GM12878 (cell line): Measurements from ENCODE around the gene MMEL1. TPM values are rescaled to one million over a fixed set of nuclear protein-coding genes. Genes with fewer than 3 reads are reported as not detected.

ENCODE experiments used
- ATAC-seq: fragments of 200-7000 bp; cut with Tn5 transposase; 3 replicates; pipeline ENCODE4 v1.9.1; 2020; ENCODE audit warnings: mild to moderate bottlenecking, moderate library complexity
- BruUV-seq: library from RNA; stranded (reverse); fragments of 400-500 nt; replicated peaks from 2 replicates; lab custom pipeline; 2021; lab: Mats Ljungman, UMichigan
- CTCF ChIA-PET: fragments of 300-600 bp; sonication (Branson Sonifier 250); formaldehyde crosslinking; extraction: SDS; loops from one replicate; lab custom pipeline; 2021; ENCODE audit warnings: inconsistent platforms; lab: Yijun Ruan, JAX
- POLR2A ChIA-PET: fragments of 350-600 bp; formaldehyde crosslinking; extraction: SDS; loops from one replicate; lab custom pipeline; 2021; ENCODE audit warnings: inconsistent platforms; lab: Charles Lee
- RAD21 ChIA-PET: fragments of 300-600 bp; sonication (Branson Sonifier 250); formaldehyde crosslinking; loops from one replicate; lab custom pipeline; 2023; ENCODE audit warnings: antibody characterized with exemption; ENCODE audit not compliant: unreplicated experiment; lab: Charles Lee
- SMC1A ChIA-PET: fragments of 300-600 bp; sonication (Branson Sonifier 250); formaldehyde crosslinking; loops from one replicate; lab custom pipeline; 2023; ENCODE audit not compliant: unreplicated experiment, uncharacterized antibody; lab: Charles Lee
- DNase-seq: peaks from one replicate; pipeline ENCODE4 v3.0.0-alpha.2; 2011; ENCODE audit warnings: low read depth, low spot score
- FAIRE-seq: peaks from 3 replicates; lab custom pipeline; 2011; peaks lifted over from hg19 to GRCh38; lab: Jason Lieb, UNC
- H2AFZ ChIP-seq: 2 replicates; pipeline ENCODE4 v1.6.0; 2011; ENCODE audit warnings: low read depth, low read length, control low read depth; ENCODE audit not compliant: control insufficient read depth
- H3K27ac ChIP-seq: 2 replicates; pipeline ENCODE4 v1.5.1; 2011; ENCODE audit warnings: control low read depth; ENCODE audit not compliant: control insufficient read depth, insufficient read depth
- H3K27me3 ChIP-seq, 2 experiments: replicated peaks in 1 of 2; 2 replicates each; pipeline versions ENCODE4 v1.6.0 to v1.6.1; 2011; ENCODE audit warnings: low read length in 1 of 2; ENCODE audit not compliant: control insufficient read depth in 2 of 2, insufficient read depth in 2 of 2
- H3K36me3 ChIP-seq, 2 experiments: 2 replicates each; pipeline ENCODE4 v1.5.1; 2011; ENCODE audit warnings: low read length in 1 of 2; ENCODE audit not compliant: control insufficient read depth in 2 of 2, insufficient read depth in 2 of 2
- H3K4me1 ChIP-seq: 2 replicates; pipeline ENCODE4 v1.6.1; 2011; ENCODE audit warnings: mild to moderate bottlenecking, low read length, moderate library complexity, mixed read lengths; ENCODE audit not compliant: control insufficient read depth, insufficient read depth
- H3K4me2 ChIP-seq: 2 replicates; pipeline ENCODE4 v1.6.0; 2011; ENCODE audit warnings: control low read depth; ENCODE audit not compliant: control insufficient read depth, insufficient read depth
- H3K4me3 ChIP-seq: fragments of 200-600 bp; sonication (generic); 2 replicates; pipeline ENCODE4 v1.5.1; 2016
- H3K79me2 ChIP-seq: 2 replicates; pipeline ENCODE4 v1.6.0; 2011; ENCODE audit warnings: low read length; ENCODE audit not compliant: control insufficient read depth, insufficient read depth
- H3K9ac ChIP-seq: 2 replicates; pipeline ENCODE4 v1.8.0; 2011; ENCODE audit warnings: low read length, control low read depth, mixed read lengths; ENCODE audit not compliant: control insufficient read depth, insufficient read depth
- H3K9me3 ChIP-seq: replicated peaks from 3 replicates; pipeline ENCODE4 v1.5.1; 2011; ENCODE audit warnings: mild to moderate bottlenecking, low read length; ENCODE audit not compliant: control insufficient read depth, insufficient read depth
- H4K20me1 ChIP-seq: 2 replicates; pipeline ENCODE4 v1.6.0; 2011; ENCODE audit not compliant: control insufficient read depth, insufficient read depth
- POLR2AphosphoS5 ChIP-seq: IDR thresholded peaks from 2 replicates; pipeline ENCODE4 v1.6.1; 2011; ENCODE audit warnings: mild to moderate bottlenecking, low read length, inconsistent platforms
- SUZ12 ChIP-seq: fragments of 200-600 bp; sonication (generic); IDR thresholded peaks from one replicate; pipeline ENCODE4 v1.6.1; 2018; ENCODE audit warnings: antibody characterized with exemption, mild to moderate bottlenecking; ENCODE audit not compliant: unreplicated experiment
- WGBS: methylation state at CpG from one replicate; pipeline ENCODE4 v1.1.6; 2016; ENCODE audit warnings: low lambda C conversion rate; ENCODE audit not compliant: insufficient replicate concordance, insufficient coverage; ENCODE audit errors: missing lambda C conversion rate; 5-methylcytosine and 5-hydroxymethylcytosine counted together
- in situ Hi-C: fragments of 300-500 bp; cut with MboI; formaldehyde crosslinking; loops from 9 replicates; pipeline ENCODE4 v1.14.3; 2018; ENCODE audit warnings: mixed read lengths
- intact Hi-C: fragments of 100-400 bp; cut with micrococcal nuclease; formaldehyde crosslinking; loops from one replicate; pipeline ENCODE4 v1.14.2; 2022; ENCODE audit not compliant: unreplicated experiment
- polyA plus RNA-seq, 11 experiments: library from polyadenylated mRNA; depleted of rRNA in 4 of 11; unstranded in 6 of 11; stranded (reverse) in 5 of 11; fragments of >200 nt; fragmentation: Nextera tagmentation in 4 of 11; fragmentation: Illumina TruSeq in 1 of 11; extraction: Ambion mirVana in 4 of 11; extraction: Trizol in 1 of 11; gene quantifications; 1 replicate in 1 of 11; 2 replicates in 10 of 11; pipeline versions ENCODE4 v1.2.1 to v1.2.3, GENCODE V29; 2011 to 2016; ENCODE audit warnings: inconsistent platforms in 2 of 11, missing spikeins in 2 of 11, low read depth in 1 of 11
- total RNA-seq, 4 experiments: library from RNA; depleted of rRNA in 3 of 4; stranded (reverse); fragments of >200 nt in 3 of 4; fragmentation: Illumina TruSeq in 1 of 4; extraction: Trizol in 1 of 4; gene quantifications; 2 replicates each; pipeline versions ENCODE4 v1.2.1 to v1.2.3, GENCODE V29; 2013 to 2021
- TF ChIP-seq, protein P1 (sequence below): IDR thresholded peaks from 2 replicates; pipeline ENCODE4 v1.6.1; 2011; ENCODE audit warnings: borderline replicate concordance, low read depth, mild to moderate bottlenecking, moderate library complexity, low read length; ENCODE audit not compliant: insufficient read depth, poor library complexity, severe bottlenecking
- TF ChIP-seq, protein P2 (sequence below): IDR thresholded peaks from 2 replicates; pipeline ENCODE4 v1.6.1; 2011; ENCODE audit warnings: mild to moderate bottlenecking, low read depth, low read length, moderate library complexity; ENCODE audit not compliant: insufficient replicate concordance

The MMEL1 gene
- total and polyA plus RNA-seq, 10 of the 15 experiments (the other 5 are each of a cell fraction or from before 2014, with no cell fraction given) = 0.11 TPM; not detected in 9

DNA sequence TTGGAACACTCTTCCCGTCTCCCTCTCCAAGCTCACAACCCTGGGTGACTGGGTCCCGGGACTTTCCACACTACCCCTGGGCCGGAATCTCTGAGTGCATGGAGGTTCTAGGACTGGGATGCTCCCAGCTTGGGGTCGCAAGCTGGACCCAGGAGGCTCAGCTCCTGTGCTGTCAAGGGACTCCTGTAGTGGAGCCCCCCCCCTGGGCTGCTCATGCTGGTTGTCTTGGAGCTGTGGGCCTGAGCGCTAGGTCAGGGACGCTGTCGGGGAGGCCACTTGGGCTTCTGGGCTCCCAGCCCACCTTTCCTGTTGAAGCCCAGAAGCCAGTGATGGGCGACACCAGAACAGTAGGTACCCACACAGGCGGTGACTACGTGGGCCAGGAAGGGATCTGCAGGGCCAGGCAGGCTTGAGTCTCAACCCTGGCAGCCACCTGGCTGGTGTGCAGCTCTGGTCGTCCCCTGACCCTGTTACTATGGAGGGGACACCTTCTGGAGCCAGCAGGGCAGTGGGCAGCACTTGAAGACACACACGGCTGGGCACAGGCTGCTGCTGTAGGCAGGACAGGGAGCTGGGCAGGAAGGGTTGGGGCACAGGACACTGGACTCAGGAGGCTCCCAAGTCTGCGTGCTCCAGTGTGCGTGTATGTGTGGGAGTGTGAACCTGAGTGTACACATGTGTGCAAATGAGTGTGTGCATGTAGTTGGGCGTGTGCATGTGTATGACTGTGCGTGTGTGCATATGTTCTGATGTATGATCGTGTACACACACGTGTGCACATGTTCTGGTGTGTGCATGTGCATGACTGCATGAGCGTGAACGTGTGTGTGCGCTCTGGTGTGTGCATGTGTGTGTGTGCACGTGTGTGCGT, 3.0 kb downstream of the MMEL1 start:
- RAD21 ChIA-PET = no interaction called here
- intact Hi-C loops = no loop called here
- POLR2A ChIA-PET = no interaction called here
- CTCF ChIA-PET = no interaction called here
- H3K9ac ChIP-seq = no peak overlapping the region
- in situ Hi-C loops = no loop called here
- SMC1A ChIA-PET = no interaction called here
- ATAC-seq (no peak), FAIRE-seq (no peak), DNase-seq (no peak)
- TF ChIP-seq POLR2AphosphoS5 = no peak
- TF ChIP-seq, protein P1, sequence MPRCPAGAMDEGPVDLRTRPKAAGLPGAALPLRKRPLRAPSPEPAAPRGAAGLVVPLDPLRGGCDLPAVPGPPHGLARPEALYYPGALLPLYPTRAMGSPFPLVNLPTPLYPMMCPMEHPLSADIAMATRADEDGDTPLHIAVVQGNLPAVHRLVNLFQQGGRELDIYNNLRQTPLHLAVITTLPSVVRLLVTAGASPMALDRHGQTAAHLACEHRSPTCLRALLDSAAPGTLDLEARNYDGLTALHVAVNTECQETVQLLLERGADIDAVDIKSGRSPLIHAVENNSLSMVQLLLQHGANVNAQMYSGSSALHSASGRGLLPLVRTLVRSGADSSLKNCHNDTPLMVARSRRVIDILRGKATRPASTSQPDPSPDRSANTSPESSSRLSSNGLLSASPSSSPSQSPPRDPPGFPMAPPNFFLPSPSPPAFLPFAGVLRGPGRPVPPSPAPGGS = peak; percentile 6
- no peaks in the 10 kb centered on the region for H3K36me3 ChIP-seq
- no peaks in the 10 kb centered on the region for H3K4me1 ChIP-seq
- no peak overlapping the region for H3K4me3 ChIP-seq
- no TSS peak for BruUV-seq
- no peak overlapping the region for H2AFZ ChIP-seq
- H3K9me3 ChIP-seq = no peaks in the 10 kb centered on the region; the same call in 2 of the 3 replicates
- H3K79me2 ChIP-seq = no peaks in the 10 kb centered on the region
- WGBS = 53% methylated on average over 23 of the region's 23 CpGs
- H3K27me3 ChIP-seq = peaks cover 0 to 2% of the 10 kb centered on the region in 2 experiments; a peak in 2 of 4 replicates
- no peak overlapping the region for H3K4me2 ChIP-seq
- H4K20me1 ChIP-seq = no peaks in the 10 kb centered on the region
- H3K27ac ChIP-seq = no peak overlapping the region

DNA sequence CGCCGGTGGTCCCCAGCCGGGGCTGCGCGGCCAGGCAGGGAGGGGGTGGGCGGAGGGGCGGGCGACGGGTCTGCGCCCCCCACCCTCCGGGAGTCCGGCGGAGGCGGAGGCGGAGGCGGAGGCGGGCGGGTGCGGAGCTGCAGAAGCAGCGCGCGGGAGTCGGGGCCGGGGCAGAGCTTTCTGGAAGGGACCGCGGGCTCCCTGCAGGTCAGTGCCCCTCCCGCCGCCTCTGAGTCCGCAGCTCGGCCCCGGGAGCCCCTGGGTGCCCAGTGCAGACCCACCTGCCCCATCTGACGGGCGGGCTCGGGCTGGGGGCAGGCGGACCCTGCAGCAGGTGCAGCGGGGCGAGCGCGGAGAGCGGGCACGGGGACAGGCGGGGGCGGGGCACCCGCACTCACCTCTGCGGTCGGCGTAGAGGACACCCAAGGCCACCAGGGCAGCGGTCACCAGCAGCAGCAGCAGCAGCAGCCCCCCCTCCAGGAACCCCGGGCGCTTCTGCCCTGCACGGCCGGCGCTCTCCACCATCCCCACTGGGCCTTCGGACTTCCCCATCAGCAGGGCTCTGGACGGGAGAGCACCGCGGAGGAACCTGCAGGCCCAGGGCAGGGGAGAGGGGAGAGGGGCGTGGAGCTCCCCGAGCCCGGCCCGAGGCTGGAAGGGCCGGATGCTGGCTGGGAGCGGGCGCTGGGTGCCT, 3.7 kb downstream of the MMEL1 start:
- no peak overlapping the region for H3K9ac ChIP-seq
- H3K36me3 ChIP-seq = no peaks in the 10 kb centered on the region
- H2AFZ ChIP-seq = no peak overlapping the region
- peak; percentile 20 for TF ChIP-seq SUZ12
- TF ChIP-seq, protein P2, sequence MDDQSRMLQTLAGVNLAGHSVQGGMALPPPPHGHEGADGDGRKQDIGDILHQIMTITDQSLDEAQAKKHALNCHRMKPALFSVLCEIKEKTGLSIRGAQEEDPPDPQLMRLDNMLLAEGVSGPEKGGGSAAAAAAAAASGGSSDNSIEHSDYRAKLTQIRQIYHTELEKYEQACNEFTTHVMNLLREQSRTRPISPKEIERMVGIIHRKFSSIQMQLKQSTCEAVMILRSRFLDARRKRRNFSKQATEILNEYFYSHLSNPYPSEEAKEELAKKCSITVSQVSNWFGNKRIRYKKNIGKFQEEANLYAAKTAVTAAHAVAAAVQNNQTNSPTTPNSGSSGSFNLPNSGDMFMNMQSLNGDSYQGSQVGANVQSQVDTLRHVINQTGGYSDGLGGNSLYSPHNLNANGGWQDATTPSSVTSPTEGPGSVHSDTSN = no peak
- no peak for FAIRE-seq
- ChIA-PET SMC1A (no interaction called here), RAD21 (no interaction called here), POLR2A (no interaction called here), CTCF (no interaction called here)
- peaks cover 0 to 3% of the 10 kb centered on the region in 2 experiments; a peak in 3 of 4 replicates for H3K27me3 ChIP-seq
- no TSS peak for BruUV-seq
- in situ Hi-C loops (no loop called here), intact Hi-C loops (no loop called here)
- DNase-seq = no peak
- no peak overlapping the region for H3K27ac ChIP-seq
- H4K20me1 ChIP-seq = no peaks in the 10 kb centered on the region
- H3K9me3 ChIP-seq = no peaks in the 10 kb centered on the region; the same call in 2 of the 3 replicates
- WGBS = 17% methylated on average over 16 of the region's 64 CpGs
- H3K4me3 ChIP-seq = no peak overlapping the region
- no peaks in the 10 kb centered on the region for H3K79me2 ChIP-seq
- no peak for ATAC-seq
- no peaks in the 10 kb centered on the region for H3K4me1 ChIP-seq
- no peak overlapping the region for H3K4me2 ChIP-seq
